GM15510 (cell line): ENCODE data around the gene GSTM2.
"Not testable (repeated sequence)": the region's sequence is repeated elsewhere in the genome, so short reads cannot be mapped to it uniquely, and the experiment has no call there.

Experiments
- POLR2A ChIP-seq: IDR thresholded peaks from 3 replicates; pipeline ENCODE4 v1.6.1; 2011; ENCODE audit warnings: borderline replicate concordance; ENCODE audit not compliant: insufficient read length; ENCODE audit errors: extremely low read depth

The GSTM2 gene

GRCh38 chr1:109687641-109688499, 20.0 kb downstream of the GSTM2 start, which contains the start of gene GSTM1:
Gene GSTM1, plus strand, starts transcription at chr1:109687817. Its CDS starts 57 bp downstream, at chr1:109687874.
- no peak for TF ChIP-seq POLR2A

DNA sequence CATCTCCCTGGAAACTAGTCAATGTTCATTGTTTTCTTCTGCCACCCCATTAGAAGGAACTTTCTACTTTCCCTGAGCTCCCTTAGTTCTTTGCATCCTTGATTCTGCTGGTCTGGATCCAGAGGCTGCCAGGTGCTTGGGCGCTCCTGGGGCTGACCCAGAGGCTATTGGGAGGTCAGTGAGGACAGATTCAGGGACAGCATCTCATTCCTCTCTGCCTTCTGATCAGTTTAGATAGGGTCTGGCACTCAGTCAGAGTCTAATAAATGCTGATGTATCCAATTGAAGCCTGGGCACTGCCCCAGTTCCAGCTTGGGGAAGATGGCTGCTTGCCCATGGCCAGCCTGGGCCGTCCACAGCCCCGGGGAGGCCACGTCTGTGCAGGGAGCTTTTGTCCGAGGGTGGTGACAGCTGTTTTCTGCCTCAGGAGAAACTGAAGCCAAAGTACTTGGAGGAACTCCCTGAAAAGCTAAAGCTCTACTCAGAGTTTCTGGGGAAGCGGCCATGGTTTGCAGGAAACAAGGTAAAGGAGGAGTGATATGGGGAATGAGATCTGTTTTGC, 22.1 kb downstream of the GSTM2 start:
- TF ChIP-seq POLR2A, result no peak

GRCh38 chr1:109691759-109692158, 23.9 kb downstream of the GSTM2 start:
- TF ChIP-seq POLR2A, result no peak

DNA sequence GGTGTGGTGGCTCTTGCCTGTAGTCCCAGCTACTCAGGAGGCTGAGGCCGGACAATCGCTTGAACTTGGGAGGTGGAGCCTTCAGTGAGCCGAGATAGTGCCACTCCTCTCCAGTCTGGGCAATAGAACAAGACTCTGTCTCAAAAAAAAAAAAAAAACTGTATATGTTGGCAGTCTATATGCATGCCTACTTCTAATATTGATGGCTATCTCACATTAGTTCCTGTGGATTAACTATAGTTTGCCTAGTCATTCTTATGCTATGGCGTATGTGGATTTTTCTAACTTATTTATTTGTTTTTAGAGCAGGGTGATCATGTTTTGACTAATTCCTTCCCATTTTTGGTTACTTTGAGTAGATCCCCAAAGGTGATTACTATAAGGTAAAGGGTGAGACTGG, 29.2 kb downstream of the GSTM2 start:
- TF ChIP-seq POLR2A, result no peak

DNA sequence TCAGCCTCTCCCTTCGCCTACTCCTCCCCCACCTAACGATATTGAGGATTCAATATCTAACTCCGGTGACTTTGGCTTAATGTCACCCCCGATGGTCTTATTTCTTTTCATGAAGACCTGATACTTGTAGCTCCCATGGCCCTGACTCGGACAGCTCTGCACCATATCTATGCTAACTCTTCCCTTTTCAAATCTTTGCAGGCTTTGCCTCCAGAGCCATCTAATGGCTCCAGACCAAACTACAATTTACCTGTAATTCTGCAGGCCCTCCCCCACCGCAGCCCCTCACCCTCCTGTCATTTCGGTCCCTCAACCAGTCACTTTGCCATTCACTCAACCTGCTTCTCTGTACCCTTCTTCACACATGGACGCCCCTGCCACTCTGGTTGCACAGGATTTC, 36.3 kb downstream of the GSTM2 start:
- no peak for TF ChIP-seq POLR2A

DNA sequence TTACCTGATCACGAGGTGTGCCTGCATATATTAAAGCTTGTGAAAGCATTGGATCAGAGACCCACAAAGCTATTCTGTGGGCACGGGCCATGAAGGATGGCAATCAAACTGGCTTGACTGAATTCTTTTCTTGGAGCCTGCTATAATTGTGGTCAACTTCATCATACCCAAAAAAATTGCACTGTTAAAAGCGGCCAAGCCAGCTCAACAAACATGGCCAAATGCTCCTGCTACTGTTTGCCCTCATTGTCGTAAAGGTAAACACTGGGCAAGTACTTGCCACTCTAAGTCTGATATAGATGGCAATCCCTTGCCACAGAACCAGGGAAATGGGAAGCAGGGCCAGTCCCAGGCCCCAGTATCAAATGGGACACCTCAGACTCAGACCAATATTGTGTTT, 37.6 kb downstream of the GSTM2 start:
- no peak for TF ChIP-seq POLR2A

- TF ChIP-seq POLR2A, result not testable (repeated sequence)
Observed at GRCh38 chr1:109711593-109712320, 43.9 kb downstream of the GSTM2 start, which contains the start of gene GSTM5. Gene GSTM5, plus strand, starts transcription at chr1:109712251. Its CDS starts 62 bp downstream, at chr1:109712313.

DNA sequence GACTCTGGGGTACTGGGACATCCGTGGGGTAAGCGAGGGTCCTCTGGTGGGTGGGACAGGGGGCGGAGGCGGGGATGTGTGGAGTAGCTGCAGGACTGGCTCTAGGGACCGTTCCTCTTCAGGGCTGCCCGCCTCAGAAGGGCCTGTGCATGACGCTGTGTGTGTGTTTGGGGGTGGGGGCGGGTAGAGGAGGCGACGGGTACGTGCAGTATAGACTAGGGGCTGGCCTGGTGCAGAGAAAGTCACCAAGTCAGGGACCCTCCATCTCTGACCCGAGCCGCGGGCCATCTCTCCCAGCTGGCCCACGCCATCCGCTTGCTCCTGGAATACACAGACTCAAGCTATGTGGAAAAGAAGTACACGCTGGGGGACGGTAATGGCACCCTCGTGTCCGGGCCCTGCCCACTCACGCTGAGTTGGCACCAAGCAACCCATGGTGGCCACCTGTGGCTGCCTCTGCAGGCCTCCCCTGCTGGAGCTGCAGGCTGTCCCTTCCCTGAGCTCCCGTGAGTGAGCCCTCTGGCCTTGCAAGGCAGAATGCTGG, 44.5 kb downstream of the GSTM2 start:
- TF ChIP-seq POLR2A, result no peak

DNA sequence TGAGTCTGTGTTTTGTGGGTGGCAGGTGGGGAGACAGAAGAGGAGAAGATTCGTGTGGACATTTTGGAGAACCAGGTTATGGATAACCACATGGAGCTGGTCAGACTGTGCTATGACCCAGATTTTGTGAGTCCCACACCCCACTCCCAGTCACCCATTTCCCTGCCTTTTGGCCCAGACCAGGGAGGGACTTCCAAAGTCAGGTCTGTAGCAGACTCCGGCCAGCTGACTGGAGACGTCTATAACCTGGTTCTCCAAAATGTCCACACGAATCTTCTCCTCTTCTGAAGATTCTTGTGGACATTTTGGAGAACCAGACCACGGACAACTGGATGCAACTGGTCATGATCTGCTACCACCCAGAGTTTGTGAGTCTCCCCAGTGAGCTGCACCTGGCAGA, 45.8 kb downstream of the GSTM2 start:
- TF ChIP-seq POLR2A, result no peak

DNA sequence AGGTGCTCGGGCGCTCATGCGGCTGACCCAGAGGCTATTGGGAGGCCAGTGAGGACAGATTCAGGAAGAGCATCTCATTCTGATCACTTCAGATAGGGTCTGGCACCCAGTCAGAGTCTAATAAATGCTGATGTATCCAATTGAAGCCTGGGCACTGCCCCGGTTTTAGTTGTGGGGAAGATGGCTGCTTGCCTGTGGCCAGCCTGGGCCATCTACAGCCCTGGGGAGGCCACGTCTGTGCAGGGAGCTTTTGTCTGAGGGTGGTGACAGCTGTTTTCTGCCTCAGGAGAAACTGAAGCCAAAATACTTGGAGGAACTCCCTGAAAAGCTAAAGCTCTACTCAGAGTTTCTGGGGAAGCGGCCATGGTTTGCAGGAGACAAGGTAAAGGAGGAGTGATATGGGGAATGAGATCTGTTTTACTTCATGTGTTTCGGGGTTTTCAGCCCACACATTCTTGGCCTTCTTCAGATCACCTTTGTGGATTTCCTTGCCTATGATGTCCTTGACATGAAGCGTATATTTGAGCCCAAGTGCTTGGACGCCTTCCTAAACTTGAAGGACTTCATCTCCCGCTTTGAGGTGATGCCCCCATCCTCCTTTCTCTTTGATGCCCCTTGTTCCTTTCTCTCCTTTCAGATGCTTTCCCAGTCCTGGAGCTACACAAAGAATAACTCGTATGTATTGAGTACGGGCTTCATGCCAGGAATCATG, 47.0 kb downstream of the GSTM2 start:
- TF ChIP-seq POLR2A, result no peak

GRCh38 chr1:109716121-109716520, 48.3 kb downstream of the GSTM2 start:
- TF ChIP-seq POLR2A, result no peak

GRCh38 chr1:109716570-109717090, 48.8 kb downstream of the GSTM2 start:
- TF ChIP-seq POLR2A, result no peak

- TF ChIP-seq POLR2A, result no peak
Observed at GRCh38 chr1:109717729-109718128, 49.9 kb downstream of the GSTM2 start.

DNA sequence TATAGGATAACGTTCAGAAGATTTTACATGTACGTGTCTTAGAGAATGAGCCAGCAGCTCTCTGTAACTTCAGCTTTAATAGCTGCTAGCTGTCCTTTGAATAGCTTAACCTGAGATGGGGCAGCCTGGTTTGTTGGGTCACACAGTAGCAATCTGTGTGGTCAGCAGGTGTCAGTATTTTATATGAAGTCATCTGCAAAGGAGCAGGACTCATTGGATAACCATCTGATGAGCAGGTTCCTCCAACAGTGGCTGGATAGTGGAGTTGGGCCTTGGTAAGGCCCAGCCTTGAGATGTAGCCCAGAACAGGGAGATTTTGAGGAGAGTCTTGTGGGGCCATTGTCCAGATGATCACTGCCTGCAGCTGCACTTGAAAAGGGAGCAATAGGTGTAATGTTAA, 50.6 kb downstream of the GSTM2 start:
- TF ChIP-seq POLR2A, result no peak
